T follicular helper cell (primary cell): Measurements from ENCODE around the gene PIGBOS1.

Experiments used
- DNase-seq: peaks from one replicate; pipeline ENCODE4 v3.0.0-alpha.2; 2020; ENCODE audit warnings: low read depth

PIGBOS1 gene

GRCh38 chr15:55267401-55268175, 51.3 kb downstream of the PIGBOS1 start:
- DNase-seq: peak; percentile 64
